COLO668 (cell line): ENCODE results near the gene SRPX2.

Source experiments
- DNase-seq: peaks from one replicate; lab custom pipeline; 2025; ENCODE audit not compliant: unreplicated experiment; lab: John Stamatoyannopoulos, UW

The SRPX2 gene, protein sequence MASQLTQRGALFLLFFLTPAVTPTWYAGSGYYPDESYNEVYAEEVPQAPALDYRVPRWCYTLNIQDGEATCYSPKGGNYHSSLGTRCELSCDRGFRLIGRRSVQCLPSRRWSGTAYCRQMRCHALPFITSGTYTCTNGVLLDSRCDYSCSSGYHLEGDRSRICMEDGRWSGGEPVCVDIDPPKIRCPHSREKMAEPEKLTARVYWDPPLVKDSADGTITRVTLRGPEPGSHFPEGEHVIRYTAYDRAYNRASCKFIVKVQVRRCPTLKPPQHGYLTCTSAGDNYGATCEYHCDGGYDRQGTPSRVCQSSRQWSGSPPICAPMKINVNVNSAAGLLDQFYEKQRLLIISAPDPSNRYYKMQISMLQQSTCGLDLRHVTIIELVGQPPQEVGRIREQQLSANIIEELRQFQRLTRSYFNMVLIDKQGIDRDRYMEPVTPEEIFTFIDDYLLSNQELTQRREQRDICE

DNA sequence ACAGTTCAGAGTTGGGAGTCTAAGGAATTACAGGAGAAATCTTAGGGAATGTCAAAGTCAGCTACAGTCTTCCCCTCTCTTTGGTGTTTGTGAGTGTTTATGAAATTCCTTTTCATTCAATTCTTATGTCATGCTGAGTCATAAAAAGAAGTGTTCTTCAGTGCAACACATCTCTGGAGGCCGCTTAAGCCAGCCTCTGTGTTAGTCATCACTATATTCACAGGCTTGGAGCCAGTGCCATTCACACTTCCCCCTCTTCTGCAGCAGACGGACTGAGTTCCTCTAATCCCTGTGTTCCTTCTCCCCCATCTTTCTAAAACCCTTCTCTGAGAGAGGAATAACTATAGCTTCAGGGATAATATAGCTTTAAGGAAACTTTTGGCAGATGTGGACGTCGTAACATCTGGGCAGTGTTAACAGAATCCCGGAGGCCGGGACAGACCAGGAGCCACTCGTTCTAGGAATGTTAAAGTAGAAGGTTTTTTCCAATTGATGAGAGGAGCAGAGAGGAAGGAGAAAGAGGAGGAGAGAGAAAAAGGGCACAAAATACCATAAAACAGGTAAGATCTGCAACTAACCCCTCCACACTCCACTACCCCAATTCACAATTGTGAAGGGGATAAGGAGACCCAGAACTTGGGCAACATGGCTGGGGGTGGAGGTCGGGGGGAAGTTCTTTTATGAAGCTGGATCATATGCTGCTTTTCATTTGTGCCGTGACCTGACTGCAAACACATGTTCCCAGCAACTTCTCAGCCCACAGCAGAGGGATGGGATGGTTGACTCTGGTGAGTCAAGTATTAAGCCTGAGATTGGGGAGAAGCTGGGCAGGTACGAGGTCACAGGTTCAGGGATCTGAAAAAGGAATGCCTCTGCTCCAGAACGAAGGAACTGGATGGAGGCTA, at the start of gene SRPX2:
Gene SRPX2 (plus strand): TSS at position 244 of the 905 bp plus-strand sequence. CDS start 2,124 bp downstream, outside the sequence.
- no peak for DNase-seq

DNA sequence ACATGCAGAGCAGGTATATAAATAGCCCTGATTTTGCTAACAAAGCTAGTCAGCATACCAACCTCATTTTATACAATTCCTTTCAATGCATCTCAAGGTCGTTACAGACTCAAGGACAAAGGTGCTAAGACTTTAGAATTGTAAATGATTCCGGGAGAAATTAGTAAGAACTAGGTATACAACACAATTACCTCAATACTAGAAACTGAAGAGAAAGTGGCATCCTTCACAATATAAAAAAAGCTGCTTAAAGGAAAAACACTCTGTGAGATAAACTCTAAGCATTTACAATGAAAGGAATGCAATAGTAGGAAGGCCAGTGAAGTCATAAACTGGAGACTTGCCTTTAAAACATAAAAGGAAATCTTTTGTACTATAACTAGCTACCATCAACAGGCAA, 47.4 kb upstream of the SRPX2 start:
- DNase-seq, result no peak

DNA sequence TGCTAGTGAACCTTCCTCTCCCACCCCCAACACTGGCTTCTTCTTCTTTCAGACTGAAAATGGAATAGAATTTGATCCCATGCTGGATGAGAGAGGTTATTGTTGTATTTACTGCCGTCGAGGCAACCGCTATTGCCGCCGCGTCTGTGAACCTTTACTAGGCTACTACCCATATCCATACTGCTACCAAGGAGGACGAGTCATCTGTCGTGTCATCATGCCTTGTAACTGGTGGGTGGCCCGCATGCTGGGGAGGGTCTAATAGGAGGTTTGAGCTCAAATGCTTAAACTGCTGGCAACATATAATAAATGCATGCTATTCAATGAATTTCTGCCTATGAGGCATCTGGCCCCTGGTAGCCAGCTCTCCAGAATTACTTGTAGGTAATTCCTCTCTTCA, 44.5 kb upstream of the SRPX2 start:
- no peak for DNase-seq

DNA sequence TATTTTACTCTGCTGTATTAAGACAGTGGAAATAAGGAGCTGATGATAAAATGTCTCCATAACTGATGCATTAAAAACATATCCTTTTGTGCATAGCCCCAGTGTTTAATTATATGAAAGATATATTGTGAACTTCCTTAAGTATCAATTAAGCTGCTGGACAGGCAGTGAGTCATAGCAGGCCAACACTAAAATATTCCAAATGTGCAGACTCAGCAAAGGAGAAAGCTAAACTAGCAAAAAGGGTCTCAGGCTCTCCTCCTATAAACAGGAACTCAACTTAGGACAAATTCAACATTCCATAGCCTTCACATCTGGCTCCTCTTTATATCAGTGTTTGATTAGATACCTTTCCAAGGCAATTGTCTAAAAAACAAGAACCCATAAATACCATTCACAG, 43.7 kb upstream of the SRPX2 start:
- DNase-seq, result no peak

DNA sequence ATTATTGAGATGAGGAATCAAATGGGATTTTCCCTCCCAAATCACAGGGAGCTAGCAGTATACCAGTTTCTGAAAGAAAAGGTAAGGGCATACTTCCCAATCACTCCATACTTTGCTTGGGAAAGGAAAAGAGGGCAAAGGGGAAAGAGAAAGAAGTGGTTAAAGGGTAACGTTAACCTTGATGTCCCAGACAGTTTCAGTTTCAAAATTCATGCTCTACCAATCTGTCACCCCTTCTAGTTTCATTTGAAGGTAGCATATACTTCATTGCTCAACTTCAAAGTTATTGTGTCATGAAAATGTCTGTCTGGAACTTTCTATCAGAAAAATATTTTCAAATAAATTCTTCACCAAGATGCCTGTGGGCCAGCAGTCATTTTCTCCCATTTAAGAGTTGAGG, 43.2 kb upstream of the SRPX2 start:
- DNase-seq, result no peak

DNA sequence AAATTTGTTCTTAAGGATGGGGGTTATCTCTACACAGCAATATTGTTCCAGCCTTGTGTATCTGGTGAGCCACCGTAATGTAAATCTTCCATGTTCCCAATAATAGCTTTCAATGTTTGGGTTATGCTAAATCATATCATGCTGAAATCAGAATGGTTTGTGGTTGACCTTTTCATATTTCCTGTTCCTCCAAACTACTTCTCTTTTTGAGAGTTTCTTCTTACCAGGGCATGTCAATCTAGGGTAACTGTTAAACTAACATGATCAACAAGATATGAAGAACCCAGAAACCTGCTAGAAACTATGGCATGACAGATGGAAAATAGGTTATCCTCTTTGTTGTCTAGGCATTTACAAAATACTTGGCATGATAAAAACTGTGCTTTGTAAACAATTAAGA, 37.2 kb upstream of the SRPX2 start:
- no peak for DNase-seq

DNA sequence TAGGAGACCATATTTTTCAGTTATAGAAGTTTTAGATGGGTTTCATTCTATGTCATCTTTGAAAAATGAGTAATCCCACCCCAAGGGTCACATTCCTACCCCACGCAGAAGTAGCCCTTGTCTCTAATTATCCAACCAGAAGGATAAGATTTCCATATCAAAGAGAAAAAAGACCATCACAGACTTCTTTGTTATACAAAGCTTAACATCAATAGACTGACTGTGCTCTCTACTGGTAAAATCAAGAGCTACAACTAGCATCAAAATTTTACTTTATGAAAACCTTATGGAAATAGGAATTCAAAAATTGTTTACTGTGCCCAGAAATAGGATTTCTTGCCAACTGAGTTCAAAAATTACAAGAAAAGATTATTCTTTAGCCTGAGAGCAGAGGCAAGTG, 34.4 kb upstream of the SRPX2 start:
- DNase-seq, result no peak

DNA sequence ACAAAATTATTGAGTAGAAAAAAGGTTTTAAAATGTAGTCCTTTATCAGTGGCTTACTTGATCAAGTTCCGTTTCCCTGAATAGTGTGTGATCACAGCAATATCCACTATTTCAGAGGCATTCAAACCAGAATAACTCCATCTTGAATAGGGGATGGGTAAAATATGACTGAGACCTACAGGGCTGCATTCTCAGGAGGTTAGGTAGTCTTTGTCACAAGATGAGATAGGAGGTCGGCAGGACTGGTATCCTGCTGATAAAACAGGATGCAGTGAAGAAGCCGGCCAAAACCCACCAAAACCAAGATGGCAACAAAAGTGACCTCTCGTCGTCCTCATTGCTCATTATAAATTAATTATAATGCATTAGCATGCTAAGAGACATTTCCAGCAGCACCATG, 32.0 kb upstream of the SRPX2 start:
- no peak for DNase-seq

DNA sequence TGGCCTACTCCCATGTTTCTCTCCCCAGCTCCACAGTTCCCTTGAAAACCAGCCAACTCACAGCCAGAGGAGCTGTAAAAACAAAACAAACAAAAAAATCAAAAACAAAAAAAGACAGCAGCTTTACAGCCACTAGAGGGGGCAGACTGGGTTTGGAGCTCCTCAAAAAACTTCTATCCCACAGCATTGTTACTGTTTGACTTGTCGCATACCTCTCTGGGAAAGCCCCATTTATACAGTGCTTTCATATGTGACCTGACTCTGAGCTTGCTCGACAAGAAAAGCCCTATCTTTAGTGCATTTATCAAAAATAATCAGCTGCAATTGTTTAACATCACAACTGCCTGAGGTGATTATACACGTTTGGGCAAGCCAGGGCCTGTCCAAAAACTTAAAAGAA, 29.0 kb upstream of the SRPX2 start:
- no peak for DNase-seq

DNA sequence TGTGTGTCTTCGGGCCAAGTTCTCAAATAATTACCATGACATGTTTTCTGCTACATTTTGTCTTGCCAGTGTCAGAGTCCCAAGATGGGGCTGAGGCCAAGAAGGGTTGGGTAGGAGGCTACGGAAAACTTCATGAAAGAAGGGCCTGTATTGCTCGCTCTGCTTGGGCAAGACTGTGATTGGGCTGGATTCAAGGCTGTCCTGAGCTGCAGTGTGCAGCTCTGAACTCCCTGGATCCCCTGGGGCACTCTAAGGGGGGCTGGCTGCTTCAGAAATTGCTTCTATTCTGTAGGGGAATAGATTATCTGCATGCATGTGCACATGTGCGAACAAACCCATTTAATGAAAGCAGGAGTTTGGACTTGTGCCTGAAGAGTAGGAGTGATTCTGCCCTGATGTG, 21.0 kb upstream of the SRPX2 start:
- no peak for DNase-seq

DNA sequence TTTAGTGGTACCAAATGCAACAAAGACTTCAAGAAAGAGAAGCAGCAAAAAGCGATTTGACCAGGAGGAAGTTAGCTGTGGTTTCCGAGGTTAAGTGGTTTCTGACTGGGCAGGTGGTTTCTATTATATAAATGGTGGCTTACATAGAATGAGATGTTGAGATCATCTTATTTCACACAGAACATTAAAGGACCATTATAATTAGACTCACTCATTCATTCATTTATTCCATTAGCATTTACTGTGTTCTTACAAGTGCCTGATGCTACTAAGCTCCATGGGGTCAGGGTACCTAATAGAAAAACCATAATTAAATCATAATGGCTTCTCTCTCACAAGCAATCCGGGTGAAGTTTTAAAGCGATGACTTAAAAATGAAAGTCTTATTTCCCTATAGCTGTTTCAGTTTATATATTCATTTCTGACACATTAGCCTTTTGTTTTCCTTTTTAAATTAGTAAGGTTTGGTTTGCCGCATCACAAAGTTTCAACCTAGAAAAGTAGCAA, 18.0 kb upstream of the SRPX2 start:
- no peak for DNase-seq

DNA sequence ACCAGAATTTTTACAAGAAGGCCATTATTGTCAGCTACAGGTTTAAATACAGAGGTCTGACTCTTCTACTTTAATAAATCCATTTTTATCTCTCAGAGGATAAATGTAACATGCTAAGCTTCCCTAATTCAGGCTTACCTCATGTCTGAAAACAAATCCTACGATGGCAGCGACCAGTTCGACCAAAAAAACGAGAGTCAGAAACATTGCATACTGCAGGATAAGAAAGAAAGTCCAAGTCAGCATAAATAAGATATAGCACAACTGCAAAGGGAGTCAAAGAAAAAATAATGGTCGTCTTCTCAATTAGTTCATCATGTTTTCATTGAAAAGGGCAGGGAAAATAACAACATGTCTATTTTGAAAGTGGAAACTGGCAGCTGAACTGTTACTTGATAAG, 9.0 kb upstream of the SRPX2 start:
- no peak for DNase-seq

DNA sequence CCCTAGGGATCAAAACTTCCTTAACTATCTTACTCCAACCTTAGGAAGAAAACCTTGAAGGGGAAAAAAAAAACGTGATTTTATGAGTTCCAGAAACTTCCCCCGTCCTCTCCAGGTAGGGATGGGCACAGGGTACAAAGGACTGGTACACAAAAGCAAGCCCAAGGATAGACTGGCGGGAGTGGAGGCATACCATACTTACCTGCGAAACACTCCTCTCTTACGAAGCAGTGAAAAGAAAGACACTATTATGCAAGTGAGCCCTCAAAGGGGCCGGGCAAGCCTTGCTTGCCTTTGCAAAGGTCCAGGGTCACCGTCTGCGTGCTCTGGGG, 8.0 kb upstream of the SRPX2 start:
- DNase-seq, result no peak

DNA sequence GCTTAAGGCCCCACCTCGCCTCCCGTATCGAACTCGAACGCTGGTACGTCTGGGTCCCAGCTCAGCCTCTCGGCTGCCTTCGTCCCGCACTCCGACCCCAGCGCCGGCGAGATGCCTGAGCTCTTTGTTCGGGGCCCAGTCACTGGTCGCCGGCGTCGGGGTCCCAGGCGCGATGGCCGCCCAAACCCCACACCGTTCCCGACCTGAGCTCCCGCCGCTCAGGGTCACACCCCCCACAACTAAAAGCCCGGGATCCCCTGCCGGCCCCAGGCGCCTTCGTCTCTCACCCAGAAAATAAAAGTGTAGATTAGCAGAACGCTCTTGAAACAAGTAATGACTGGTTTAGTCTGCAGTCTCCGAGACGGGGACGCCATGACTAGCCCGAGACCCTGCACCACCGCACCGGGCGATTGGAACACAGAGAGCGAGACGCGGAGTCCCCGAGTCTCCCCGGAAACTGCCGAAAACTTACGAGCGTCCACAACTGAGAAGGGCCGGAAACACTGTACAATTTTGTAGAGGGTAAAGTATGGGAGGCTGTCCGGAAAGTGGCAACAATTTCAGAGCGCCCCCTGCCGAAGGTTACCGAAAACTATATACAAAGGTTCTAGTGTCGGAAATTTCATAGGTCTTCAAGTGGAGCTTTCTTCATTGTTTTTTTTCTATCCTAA, 7.5 kb upstream of the SRPX2 start, which contains the start of gene TSPAN6:
Gene TSPAN6 (minus strand): TSS at position 486 of the 671 bp plus-strand sequence. CDS start 112 bp downstream, at position 374.
- peak; percentile 0 for DNase-seq

DNA sequence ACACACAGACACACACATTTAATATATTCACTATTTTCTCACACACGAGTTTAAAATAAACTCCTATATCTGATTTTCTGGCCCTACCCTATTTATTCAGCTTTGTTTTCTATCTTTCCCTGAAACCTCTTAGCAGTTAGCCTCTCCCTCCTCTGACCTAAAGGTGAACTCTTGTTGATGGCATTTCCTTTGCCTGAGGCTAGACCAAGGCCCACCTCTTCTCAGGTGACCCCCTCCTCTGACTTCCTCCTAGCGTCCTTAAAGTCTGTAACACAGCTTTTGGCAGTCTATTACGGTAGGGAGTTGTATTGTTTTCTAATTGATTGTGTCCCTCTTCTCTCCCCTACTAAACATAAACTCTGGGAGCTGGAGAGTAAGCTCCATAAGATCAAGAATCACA, 1.7 kb upstream of the SRPX2 start:
- DNase-seq, result no peak

DNA sequence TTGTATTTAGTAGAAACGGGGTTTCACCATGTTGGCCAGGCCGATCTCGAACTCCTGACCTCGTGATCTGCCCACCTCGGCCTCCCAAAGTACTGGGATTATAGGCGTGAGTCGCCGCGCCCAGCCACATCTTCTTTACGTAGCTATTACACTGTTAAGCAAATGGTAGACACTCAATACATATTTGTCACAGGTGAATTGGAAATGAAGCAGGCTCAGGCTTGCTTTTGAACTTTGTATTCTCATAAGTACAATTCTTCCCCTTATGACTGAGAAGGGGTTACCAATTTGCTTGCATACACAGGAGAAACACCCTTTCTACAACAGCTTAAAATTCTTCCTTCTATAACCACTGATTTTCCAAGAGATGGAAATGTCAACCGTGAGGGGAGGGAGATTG, 787 bp upstream of the SRPX2 start:
- no peak for DNase-seq

DNA sequence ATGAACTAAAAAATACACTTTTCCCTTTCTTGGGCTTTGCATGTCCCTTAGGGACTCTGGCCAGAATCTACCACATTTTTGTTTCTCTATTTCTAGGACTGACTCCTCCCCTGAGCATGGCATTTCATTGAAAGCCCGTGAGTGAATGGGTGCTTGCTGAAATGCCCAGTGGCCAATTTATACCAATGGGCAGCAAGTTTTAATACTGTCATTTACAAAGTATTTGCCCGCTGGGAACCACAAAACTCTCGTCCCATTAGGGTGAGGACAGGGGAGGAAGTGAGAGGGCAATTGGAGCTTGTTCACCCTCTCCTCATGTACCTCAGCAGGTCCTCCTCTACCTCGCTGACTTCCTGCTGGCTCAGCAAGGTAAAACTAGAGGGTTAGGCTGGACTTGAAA, 1.1 kb downstream of the SRPX2 start:
- no peak for DNase-seq

DNA sequence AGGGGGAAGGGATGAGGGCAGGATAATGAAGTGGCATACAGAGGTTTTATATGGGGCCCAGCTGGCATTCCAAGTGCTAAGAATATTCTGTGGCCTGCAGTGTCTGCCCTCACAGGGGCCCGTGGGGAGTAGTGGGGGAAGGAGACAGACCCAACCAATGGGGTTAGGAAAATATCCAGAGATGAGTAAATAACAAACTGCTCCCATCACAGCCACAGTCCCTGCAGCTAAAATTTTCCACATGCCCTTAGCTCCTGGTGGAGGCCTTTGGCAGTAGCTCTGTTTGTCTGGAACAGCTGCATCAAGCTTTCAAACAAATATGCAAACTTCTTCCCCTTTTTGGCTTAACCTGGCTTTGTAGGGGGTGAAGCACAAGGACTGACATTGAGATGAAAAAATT, 3.1 kb downstream of the SRPX2 start:
- DNase-seq, result no peak

DNA sequence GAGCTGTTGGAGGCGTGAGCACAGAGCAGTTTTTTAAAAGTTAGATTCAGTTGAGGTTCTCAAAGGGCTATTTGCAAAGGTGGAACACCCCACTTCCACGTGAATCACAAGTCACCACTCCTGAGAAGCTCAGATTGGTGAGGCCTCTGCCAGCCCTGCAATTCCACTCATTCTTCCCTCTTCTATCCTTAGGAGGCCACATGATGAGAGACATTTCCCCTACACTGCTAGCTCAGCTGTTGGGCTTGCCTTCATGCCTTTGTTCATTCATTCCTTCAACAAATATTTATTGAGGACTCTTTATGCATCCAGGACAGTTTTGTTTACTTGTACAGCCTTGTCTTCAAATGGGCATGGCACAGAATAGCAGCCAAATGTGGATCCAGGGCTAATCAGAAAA, 3.7 kb downstream of the SRPX2 start:
- DNase-seq, result no peak

DNA sequence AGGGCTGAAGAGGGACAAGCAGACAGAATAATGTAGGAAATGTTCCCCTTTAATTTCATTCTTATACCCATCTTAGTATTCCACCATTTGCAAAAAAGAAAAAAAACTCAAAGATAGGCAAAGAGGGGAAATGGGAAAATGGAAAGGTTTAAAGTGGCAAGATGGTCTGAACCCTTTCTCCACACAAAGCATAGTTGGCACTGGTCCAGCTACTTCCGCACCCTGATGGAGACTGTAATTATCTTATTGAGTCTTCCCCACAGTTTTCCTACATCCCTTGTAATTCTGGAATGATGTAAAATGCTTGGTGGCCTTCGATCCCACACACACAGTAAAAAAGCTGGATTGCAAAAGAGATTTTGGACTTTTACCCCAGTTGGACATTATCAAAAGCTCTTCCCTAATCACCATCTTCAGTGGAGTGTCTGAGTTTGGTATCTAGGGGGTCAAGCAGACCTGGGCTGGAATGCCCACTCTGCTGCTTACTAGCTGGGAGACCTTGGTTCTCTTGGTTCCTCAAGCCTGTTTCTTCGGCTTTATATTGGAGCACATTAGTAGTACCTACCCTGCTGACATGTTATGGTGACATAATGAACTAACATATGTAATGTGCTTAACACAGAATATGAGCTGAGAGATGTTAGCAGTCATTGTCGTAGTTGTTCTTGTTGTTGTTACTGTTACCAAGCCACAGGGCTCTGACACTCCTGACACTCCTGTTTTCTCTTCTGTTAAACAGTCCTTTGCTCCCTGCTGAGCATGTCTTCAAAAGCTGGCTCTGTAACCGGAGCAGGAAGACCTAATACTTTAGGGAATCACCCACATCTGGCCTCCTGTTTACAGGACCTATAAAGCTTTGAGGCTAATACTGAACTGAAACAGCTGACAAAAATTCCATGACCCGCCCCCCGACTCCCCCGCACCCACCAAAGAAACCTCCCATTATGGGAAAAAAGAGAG, 4.7 kb downstream of the SRPX2 start:
- DNase-seq, result no peak
